SK-N-SH (cell line): ENCODE data around the gene FUS.

Experiments
- CHD2 ChIP-seq: fragments of 150-350 bp; IDR thresholded peaks from 2 replicates; pipeline ENCODE4 v1.6.1; 2018; ENCODE audit warnings: low read length; ENCODE audit not compliant: partially characterized antibody
- FOXJ3 ChIP-seq: sonication (generic); formaldehyde crosslinking; IDR thresholded peaks from 2 replicates; pipeline ENCODE4 v1.5.1; 2020; ENCODE audit warnings: mild to moderate bottlenecking, missing genetic modification reagents
- GATA2 ChIP-seq: sonication (generic); formaldehyde crosslinking; IDR thresholded peaks from 2 replicates; pipeline ENCODE4 v1.5.0; 2020; ENCODE audit warnings: mild to moderate bottlenecking, missing genetic modification reagents
- MAX ChIP-seq: IDR thresholded peaks from 2 replicates; pipeline ENCODE4 v1.4.0; 2012; ENCODE audit warnings: low read depth
- POLR2AphosphoS5 ChIP-seq: IDR thresholded peaks from 2 replicates; pipeline ENCODE4 v1.6.1; 2012; ENCODE audit warnings: low read depth, low read length
- RAD21 ChIP-seq: IDR thresholded peaks from 2 replicates; pipeline ENCODE4 v1.6.1; 2012; ENCODE audit warnings: mild to moderate bottlenecking, low read length
- RCOR1 ChIP-seq: fragments of 150-350 bp; IDR thresholded peaks from 2 replicates; pipeline ENCODE4 v1.6.1; 2017; ENCODE audit warnings: antibody characterized with exemption, low read length
- SMC3 ChIP-seq: IDR thresholded peaks from 2 replicates; pipeline ENCODE4 v1.6.1; 2012; ENCODE audit warnings: low read depth, low read length, improper control_type of control experiment
- YY1 ChIP-seq: IDR thresholded peaks from 2 replicates; pipeline ENCODE4 v1.4.0; 2012; ENCODE audit warnings: low read depth, mild to moderate bottlenecking
- TF ChIP-seq, protein P1 (sequence below): fragments of 200-600 bp; sonication (generic); IDR thresholded peaks from 2 replicates; pipeline ENCODE4 v1.6.1; 2017; ENCODE audit warnings: antibody characterized with exemption, mild to moderate bottlenecking, moderate library complexity
- TF ChIP-seq, protein P2 (sequence below): IDR thresholded peaks from 2 replicates; pipeline ENCODE4 v1.6.1; 2012; ENCODE audit warnings: mild to moderate bottlenecking, low read depth, low read length, moderate library complexity
- TF ChIP-seq, protein P3 (sequence below): IDR thresholded peaks from 2 replicates; pipeline ENCODE4; 2012

GRCh38 chr16:31193874-31194273 lies 13.9 kb downstream of the FUS start:
- TF ChIP-seq RAD21, result no peak
- TF ChIP-seq RCOR1, result no peak
- no peak for TF ChIP-seq CHD2
- TF ChIP-seq FOXJ3 (CRISPR knock-in tag), result no peak
- TF ChIP-seq, protein P1, sequence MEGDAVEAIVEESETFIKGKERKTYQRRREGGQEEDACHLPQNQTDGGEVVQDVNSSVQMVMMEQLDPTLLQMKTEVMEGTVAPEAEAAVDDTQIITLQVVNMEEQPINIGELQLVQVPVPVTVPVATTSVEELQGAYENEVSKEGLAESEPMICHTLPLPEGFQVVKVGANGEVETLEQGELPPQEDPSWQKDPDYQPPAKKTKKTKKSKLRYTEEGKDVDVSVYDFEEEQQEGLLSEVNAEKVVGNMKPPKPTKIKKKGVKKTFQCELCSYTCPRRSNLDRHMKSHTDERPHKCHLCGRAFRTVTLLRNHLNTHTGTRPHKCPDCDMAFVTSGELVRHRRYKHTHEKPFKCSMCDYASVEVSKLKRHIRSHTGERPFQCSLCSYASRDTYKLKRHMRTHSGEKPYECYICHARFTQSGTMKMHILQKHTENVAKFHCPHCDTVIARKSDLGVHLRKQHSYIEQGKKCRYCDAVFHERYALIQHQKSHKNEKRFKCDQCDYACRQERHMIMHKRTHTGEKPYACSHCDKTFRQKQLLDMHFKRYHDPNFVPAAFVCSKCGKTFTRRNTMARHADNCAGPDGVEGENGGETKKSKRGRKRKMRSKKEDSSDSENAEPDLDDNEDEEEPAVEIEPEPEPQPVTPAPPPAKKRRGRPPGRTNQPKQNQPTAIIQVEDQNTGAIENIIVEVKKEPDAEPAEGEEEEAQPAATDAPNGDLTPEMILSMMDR, result no peak
- TF ChIP-seq, protein P2, sequence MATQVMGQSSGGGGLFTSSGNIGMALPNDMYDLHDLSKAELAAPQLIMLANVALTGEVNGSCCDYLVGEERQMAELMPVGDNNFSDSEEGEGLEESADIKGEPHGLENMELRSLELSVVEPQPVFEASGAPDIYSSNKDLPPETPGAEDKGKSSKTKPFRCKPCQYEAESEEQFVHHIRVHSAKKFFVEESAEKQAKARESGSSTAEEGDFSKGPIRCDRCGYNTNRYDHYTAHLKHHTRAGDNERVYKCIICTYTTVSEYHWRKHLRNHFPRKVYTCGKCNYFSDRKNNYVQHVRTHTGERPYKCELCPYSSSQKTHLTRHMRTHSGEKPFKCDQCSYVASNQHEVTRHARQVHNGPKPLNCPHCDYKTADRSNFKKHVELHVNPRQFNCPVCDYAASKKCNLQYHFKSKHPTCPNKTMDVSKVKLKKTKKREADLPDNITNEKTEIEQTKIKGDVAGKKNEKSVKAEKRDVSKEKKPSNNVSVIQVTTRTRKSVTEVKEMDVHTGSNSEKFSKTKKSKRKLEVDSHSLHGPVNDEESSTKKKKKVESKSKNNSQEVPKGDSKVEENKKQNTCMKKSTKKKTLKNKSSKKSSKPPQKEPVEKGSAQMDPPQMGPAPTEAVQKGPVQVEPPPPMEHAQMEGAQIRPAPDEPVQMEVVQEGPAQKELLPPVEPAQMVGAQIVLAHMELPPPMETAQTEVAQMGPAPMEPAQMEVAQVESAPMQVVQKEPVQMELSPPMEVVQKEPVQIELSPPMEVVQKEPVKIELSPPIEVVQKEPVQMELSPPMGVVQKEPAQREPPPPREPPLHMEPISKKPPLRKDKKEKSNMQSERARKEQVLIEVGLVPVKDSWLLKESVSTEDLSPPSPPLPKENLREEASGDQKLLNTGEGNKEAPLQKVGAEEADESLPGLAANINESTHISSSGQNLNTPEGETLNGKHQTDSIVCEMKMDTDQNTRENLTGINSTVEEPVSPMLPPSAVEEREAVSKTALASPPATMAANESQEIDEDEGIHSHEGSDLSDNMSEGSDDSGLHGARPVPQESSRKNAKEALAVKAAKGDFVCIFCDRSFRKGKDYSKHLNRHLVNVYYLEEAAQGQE, result no peak
- no peak for TF ChIP-seq YY1
- TF ChIP-seq POLR2AphosphoS5, result no peak
- TF ChIP-seq, protein P3, sequence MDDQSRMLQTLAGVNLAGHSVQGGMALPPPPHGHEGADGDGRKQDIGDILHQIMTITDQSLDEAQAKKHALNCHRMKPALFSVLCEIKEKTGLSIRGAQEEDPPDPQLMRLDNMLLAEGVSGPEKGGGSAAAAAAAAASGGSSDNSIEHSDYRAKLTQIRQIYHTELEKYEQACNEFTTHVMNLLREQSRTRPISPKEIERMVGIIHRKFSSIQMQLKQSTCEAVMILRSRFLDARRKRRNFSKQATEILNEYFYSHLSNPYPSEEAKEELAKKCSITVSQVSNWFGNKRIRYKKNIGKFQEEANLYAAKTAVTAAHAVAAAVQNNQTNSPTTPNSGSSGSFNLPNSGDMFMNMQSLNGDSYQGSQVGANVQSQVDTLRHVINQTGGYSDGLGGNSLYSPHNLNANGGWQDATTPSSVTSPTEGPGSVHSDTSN, result no peak
- TF ChIP-seq GATA2 (CRISPR knock-in tag), result no peak
- TF ChIP-seq SMC3, result no peak
- no peak for TF ChIP-seq MAX
